SHP77 (cell line): ENCODE data around the gene PUS10.

Experiments used
- DNase-seq, 2 experiments: peaks; one replicate each; lab custom pipeline; 2025; lab: John Stamatoyannopoulos, UW

Gene PUS10

GRCh38 chr2:60966507-60967405 is 51.3 kb downstream of the PUS10 start:
- no peak for DNase-seq

- no peak for DNase-seq
Measured at GRCh38 chr2:60965499-60965785, 52.6 kb downstream of the PUS10 start.

GRCh38 chr2:60964651-60965498 is 53.2 kb downstream of the PUS10 start:
- no peak for DNase-seq

GRCh38 chr2:60963190-60963589 is 54.9 kb downstream of the PUS10 start:
- DNase-seq, result no peak

- no peak for DNase-seq
Measured at GRCh38 chr2:60962528-60962927, 55.5 kb downstream of the PUS10 start.

GRCh38 chr2:60961457-60961856 is 56.6 kb downstream of the PUS10 start:
- no peak for DNase-seq

GRCh38 chr2:60960706-60961105 is 57.3 kb downstream of the PUS10 start:
- DNase-seq, result no peak

- peak; percentile 62 to 68 for DNase-seq
Measured at GRCh38 chr2:60959501-60959900, 58.6 kb downstream of the PUS10 start.

GRCh38 chr2:60958800-60959199 is 59.3 kb downstream of the PUS10 start:
- DNase-seq, result no peak

GRCh38 chr2:60958361-60958760 is 59.7 kb downstream of the PUS10 start:
- DNase-seq, result no peak

- DNase-seq, result no peak
Measured at GRCh38 chr2:60957643-60958042, 60.4 kb downstream of the PUS10 start.

GRCh38 chr2:60957224-60957623 is 60.8 kb downstream of the PUS10 start:
- no peak for DNase-seq

GRCh38 chr2:60954139-60954538 is 63.9 kb downstream of the PUS10 start:
- no peak for DNase-seq

GRCh38 chr2:60948926-60949579 is 69.0 kb downstream of the PUS10 start:
- no peak for DNase-seq

- no peak for DNase-seq
Measured at GRCh38 chr2:60948161-60948560, 69.9 kb downstream of the PUS10 start.

GRCh38 chr2:60947056-60947455 is 71.0 kb downstream of the PUS10 start:
- no peak for DNase-seq

GRCh38 chr2:60945341-60945740 is 72.7 kb downstream of the PUS10 start:
- DNase-seq, result no peak

GRCh38 chr2:60939622-60940021 is 78.4 kb downstream of the PUS10 start:
- no peak for DNase-seq

GRCh38 chr2:60938301-60938700 is 79.8 kb downstream of the PUS10 start:
- no peak for DNase-seq

GRCh38 chr2:60936757-60937156 is 81.3 kb downstream of the PUS10 start:
- no peak for DNase-seq

- DNase-seq, result no peak
Measured at GRCh38 chr2:60934165-60934722, 83.8 kb downstream of the PUS10 start.

- no peak for DNase-seq
Measured at GRCh38 chr2:60932954-60933353, 85.1 kb downstream of the PUS10 start.
